Esophagus squamous epithelium (tissue), 5 donors: Measurements from ENCODE around the gene CYB561. TPM values are rescaled to one million over a fixed set of nuclear protein-coding genes. Genes with fewer than 3 reads are reported as not detected.

Experiments used
- DNase-seq: peaks from one replicate; lab custom pipeline; 2025; lab: John Stamatoyannopoulos, UW
- H3K27ac ChIP-seq, 4 donors: fragments of 200-600 bp; sonication (generic); one replicate each; pipeline ENCODE4 v1.5.1; 2016 to 2019; ENCODE audit warnings: mild to moderate bottlenecking in 1 of 4
- H3K27me3 ChIP-seq, 4 donors: fragments of 200-600 bp; sonication (generic); 1 replicate in 3 of 4; 2 replicates in 1 of 4; pipeline versions ENCODE4 v1.5.1 to v1.6.0; 2017 to 2021; ENCODE audit warnings: antibody characterized with exemption in 1 of 4
- H3K36me3 ChIP-seq, 3 donors: fragments of 200-600 bp; sonication (generic); one replicate each; pipeline ENCODE4 v1.5.1; 2016 to 2019
- H3K4me1 ChIP-seq, 3 donors: fragments of 200-600 bp; sonication (generic); one replicate each; pipeline ENCODE4 v1.5.1; 2017 to 2019
- H3K4me3 ChIP-seq, 4 donors: fragments of 200-600 bp; sonication (generic); 1 replicate in 3 of 4; 2 replicates in 1 of 4; pipeline ENCODE4 v1.5.1; 2016 to 2019; ENCODE audit warnings: mild to moderate bottlenecking in 2 of 4, moderate library complexity in 1 of 4
- H3K9me3 ChIP-seq, 3 donors: fragments of 200-600 bp; sonication (generic); one replicate each; pipeline ENCODE4 v1.5.1; 2016 to 2019
- POLR2A ChIP-seq, 4 donors: fragments of 450-650 bp; IDR thresholded peaks; one replicate each; pipeline ENCODE4 v1.6.1; 2017; ENCODE audit warnings: antibody characterized with exemption in 4 of 4, mild to moderate bottlenecking in 4 of 4, moderate library complexity in 3 of 4
- WGBS, 2 donors: methylation state at CpG; one replicate each; pipeline ENCODE4 v1.1.5; 2018; 5-methylcytosine and 5-hydroxymethylcytosine counted together
- intact Hi-C: fragments of 100-400 bp; cut with DNase I; formaldehyde crosslinking; loops from one replicate; pipeline ENCODE4 v1.15.0; 2022
- total RNA-seq, 4 donors: library from RNA; depleted of rRNA; stranded (reverse); fragments of >200 nt; gene quantifications; one replicate each; pipeline ENCODE4 v1.1.0, GENCODE V29; 2016
- TF ChIP-seq, protein P1 (sequence below), 6 experiments: fragments of 450-650 bp in 4 of 6; fragments of 200-600 bp in 2 of 6; sonication (generic) in 2 of 6; IDR thresholded peaks; one replicate each; pipeline ENCODE4 v1.5.1; 2016 to 2019; ENCODE audit warnings: antibody characterized with exemption in 6 of 6, mild to moderate bottlenecking in 4 of 6, moderate library complexity in 4 of 6
- donor health status: DM: yes; HTN: yes; CAD: no.

The CYB561 gene
- total RNA-seq, 4 donors from 2014 or later: 32.4 to 95.6 (median 42.4) TPM

DNA sequence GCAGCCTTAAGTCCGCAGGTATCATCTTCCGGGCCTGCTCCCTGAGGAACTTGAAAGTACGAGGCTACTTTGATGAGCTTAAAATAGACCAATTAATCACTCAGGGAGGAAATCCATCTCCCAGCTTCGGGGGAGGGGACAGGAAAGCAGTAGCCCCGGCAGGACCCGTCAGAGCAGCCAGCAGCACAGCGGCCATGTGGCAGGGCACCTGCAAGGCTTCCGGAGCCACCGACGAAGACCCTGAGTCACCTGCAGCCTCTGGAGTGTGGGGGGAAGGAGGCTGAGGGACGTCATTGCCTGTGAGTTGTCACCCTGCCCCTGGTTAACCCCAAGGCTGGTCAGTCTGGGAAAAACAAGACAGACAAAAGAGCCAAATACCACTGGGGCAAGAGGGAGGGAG, 4.4 kb upstream of the CYB561 start:
- H3K27ac ChIP-seq: peak overlapping the region in 1 of 4 donors; percentile 25

DNA sequence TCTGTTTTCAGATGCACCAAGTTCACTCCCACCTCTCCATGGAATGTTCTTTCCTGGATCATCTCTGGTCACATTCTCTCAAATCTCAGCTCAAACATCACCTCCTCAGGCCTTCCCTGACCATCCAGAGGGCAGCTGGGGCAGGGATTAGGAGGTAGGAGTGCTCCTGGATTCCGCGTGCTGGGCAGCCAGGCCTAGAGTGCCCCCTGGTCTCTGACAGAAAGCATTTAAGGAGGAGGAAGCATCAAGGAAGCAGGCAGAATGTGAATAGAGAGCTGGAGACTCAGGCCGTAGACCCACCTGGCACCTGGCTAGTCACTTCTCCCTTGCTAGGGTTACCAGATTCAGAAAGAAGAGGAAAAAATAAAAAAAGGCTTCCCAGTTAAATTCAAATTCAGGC, 2.5 kb upstream of the CYB561 start:
- DNase-seq: no peak
- TF ChIP-seq, protein P1, sequence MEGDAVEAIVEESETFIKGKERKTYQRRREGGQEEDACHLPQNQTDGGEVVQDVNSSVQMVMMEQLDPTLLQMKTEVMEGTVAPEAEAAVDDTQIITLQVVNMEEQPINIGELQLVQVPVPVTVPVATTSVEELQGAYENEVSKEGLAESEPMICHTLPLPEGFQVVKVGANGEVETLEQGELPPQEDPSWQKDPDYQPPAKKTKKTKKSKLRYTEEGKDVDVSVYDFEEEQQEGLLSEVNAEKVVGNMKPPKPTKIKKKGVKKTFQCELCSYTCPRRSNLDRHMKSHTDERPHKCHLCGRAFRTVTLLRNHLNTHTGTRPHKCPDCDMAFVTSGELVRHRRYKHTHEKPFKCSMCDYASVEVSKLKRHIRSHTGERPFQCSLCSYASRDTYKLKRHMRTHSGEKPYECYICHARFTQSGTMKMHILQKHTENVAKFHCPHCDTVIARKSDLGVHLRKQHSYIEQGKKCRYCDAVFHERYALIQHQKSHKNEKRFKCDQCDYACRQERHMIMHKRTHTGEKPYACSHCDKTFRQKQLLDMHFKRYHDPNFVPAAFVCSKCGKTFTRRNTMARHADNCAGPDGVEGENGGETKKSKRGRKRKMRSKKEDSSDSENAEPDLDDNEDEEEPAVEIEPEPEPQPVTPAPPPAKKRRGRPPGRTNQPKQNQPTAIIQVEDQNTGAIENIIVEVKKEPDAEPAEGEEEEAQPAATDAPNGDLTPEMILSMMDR (IDR thresholded peaks at IDR 0.05): no peak
- TF ChIP-seq POLR2A (IDR thresholded peaks at IDR 0.05): no peak
- Histone ChIP-seq H3K27ac (peak overlapping the region in 1 of 4 donors; percentile 21), H3K4me1 (peaks cover 17 to 75% (median 30%) of the 10 kb centered on the region in 3 donors), H3K36me3 (no peaks in the 10 kb centered on the region), H3K4me3 (no peak overlapping the region), H3K9me3 (no peaks in the 10 kb centered on the region), H3K27me3 (peaks cover 0 to 17% (median 0%) of the 10 kb centered on the region in 4 donors)
- WGBS, 2 donors: 89 to 98% methylated on average over 3 of the region's 3 CpGs
- intact Hi-C loops: no loop called here

More for the DNA sequence above, 4.4 kb upstream of the CYB561 start:
- TF ChIP-seq, protein P1 (IDR thresholded peaks at IDR 0.05): no peak
- no peak for TF ChIP-seq POLR2A (IDR thresholded peaks at IDR 0.05)
- intact Hi-C loops: no loop called here
- 41 to 60% methylated on average over 4 to 9 of the region's 11 CpGs for WGBS, 2 donors
- Histone ChIP-seq H3K27me3 (peaks cover 0 to 27% (median 0%) of the 10 kb centered on the region in 4 donors), H3K4me3 (no peak overlapping the region), H3K36me3 (no peaks in the 10 kb centered on the region), H3K9me3 (no peaks in the 10 kb centered on the region), H3K4me1 (peaks cover 14 to 59% (median 20%) of the 10 kb centered on the region in 3 donors)
- no peak for DNase-seq

DNA sequence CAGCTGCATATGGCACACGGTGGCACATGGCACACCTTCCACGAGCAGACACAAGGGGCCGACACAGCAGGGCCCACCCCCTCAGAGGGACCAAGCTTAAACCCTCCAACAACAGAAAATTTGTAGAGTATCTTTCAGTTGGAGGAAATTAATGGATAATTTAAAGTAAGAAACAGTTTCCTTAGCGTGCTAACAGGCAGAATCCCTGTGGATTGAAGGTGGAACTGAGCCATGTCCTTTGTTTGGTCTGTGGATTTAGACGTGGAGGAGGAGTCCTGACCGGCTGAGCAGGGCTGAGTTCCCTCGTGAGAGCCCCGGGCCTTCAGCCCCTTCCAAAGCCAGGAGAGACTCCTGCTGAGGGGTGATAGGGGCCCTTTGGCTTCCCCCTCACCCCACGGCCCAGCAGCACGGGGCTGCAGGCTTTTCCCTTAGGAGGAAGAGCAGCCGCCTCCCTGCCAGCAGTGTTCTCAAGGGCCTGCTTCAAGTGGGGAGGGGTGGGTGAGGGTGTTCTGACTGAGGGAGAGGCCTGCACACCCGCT, 1.4 kb upstream of the CYB561 start:
- Histone ChIP-seq H3K4me1 (peaks cover 17 to 67% (median 27%) of the 10 kb centered on the region in 3 donors), H3K36me3 (no peaks in the 10 kb centered on the region), H3K9me3 (no peaks in the 10 kb centered on the region), H3K4me3 (peak overlapping the region in 3 of 4 donors; percentile 72 to 87 (median 84)), H3K27me3 (peaks cover 0 to 7% (median 0%) of the 10 kb centered on the region in 4 donors), H3K27ac (peak overlapping the region; percentile 94 to 99 (median 95))
- intact Hi-C loops: no loop called here
- TF ChIP-seq, protein P1 (IDR thresholded peaks at IDR 0.05): no peak
- no peak for TF ChIP-seq POLR2A (IDR thresholded peaks at IDR 0.05)
- WGBS, 2 donors: 13 to 34% methylated on average over 4 to 11 of the region's 12 CpGs
- DNase-seq: no peak

DNA sequence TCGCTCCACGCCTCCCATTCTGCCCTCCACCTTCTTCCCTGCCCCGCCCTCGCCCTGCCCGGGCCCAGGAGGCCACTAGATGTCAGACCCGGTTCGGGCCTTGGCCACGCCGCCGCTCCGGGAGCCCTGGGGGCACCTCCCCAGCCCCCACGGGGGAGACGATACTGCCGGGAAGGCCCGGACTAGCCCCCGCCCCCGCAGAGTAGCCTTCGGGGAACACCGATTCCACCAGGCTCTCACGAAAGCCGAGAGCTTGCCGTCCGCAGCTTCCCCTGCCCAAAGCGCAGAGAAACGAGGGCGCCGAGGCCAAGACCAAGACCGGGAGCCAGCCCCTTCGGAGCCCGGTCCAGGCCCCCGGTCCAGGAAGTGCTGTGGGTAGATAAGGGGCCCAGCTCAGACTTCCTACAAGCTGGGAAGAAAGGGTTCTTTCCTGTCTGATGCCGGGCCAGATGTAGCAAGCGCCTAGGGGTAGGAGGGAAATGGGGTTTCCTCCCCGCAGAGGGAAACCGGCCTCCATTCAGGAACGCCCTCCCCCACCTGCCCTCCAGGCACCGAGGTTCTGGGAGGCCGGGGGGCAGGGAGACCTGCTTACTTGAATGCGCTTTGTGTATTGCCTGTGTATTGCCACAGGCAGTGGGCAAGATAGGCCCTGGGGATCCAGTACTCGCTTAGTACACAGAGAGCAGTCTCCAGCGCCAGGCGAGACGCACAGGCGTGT, 806 bp upstream of the CYB561 start:
- no peaks in the 10 kb centered on the region for H3K9me3 ChIP-seq
- DNase-seq: no peak
- peak overlapping the region; percentile 72 to 87 (median 82) for H3K4me3 ChIP-seq
- intact Hi-C loops: no loop called here
- WGBS, 2 donors: 15 to 33% methylated on average over 7 to 12 of the region's 44 CpGs
- H3K4me1 ChIP-seq: peaks cover 17 to 71% (median 27%) of the 10 kb centered on the region in 3 donors
- H3K36me3 ChIP-seq: peaks cover 0 to under 1% (median 0%) of the 10 kb centered on the region in 3 donors
- peak overlapping the region; percentile 94 to 99 (median 95) for H3K27ac ChIP-seq
- H3K27me3 ChIP-seq: peaks cover 0 to 4% (median 0%) of the 10 kb centered on the region in 4 donors
- TF ChIP-seq, protein P1 (IDR thresholded peaks at IDR 0.05): peak in 5 of 6 experiments; percentile 11 to 36 (median 32)
- TF ChIP-seq POLR2A (IDR thresholded peaks at IDR 0.05): no peak

DNA sequence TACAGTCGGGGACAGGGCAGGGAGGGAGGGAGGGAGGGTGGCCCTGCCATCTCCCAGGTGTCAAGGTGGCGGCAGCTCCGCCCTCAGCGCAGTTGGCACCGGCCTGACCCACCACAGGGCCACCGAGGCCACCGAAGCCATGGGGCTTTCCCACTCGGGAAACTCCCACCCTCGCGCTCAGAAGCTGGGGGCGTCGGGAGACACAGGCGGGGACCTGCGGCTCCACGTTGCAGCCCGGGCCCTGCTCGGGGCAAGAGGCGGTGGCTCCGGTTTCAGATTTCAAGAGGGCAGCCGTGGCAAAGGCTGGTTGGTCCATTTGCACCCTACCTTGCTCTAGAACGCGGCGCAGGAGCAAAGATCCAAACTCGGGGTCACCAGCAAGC, 544 bp downstream of the CYB561 start:
- Histone ChIP-seq H3K36me3 (peaks cover 0 to 6% (median 0%) of the 10 kb centered on the region in 3 donors), H3K4me3 (peak overlapping the region; percentile 72 to 87 (median 82)), H3K27ac (peak overlapping the region; percentile 94 to 99 (median 95)), H3K9me3 (no peaks in the 10 kb centered on the region), H3K4me1 (peaks cover 17 to 84% (median 31%) of the 10 kb centered on the region in 3 donors), H3K27me3 (no peaks in the 10 kb centered on the region)
- WGBS, 2 donors: 19% methylated on average over 3 of the region's 24 CpGs; no CpG with 5 or more reads in 1 of the 2 donors
- intact Hi-C loops: no loop called here
- DNase-seq: no peak
- no peak for TF ChIP-seq POLR2A (IDR thresholded peaks at IDR 0.05)
- TF ChIP-seq, protein P1 (IDR thresholded peaks at IDR 0.05): no peak
